GM23248 (cell line): Measurements from ENCODE around the gene MEGF9.

ENCODE experiments used
- EZH2 ChIP-seq: fragments of 200-600 bp; sonication (generic); IDR thresholded peaks from 2 replicates; pipeline ENCODE4 v1.6.1; 2018; ENCODE audit warnings: antibody characterized with exemption, mild to moderate bottlenecking; ENCODE audit not compliant: insufficient read depth, poor library complexity, severe bottlenecking
- EZH2phosphoT487 ChIP-seq: fragments of 200-600 bp; sonication (generic); IDR thresholded peaks from 2 replicates; pipeline ENCODE4 v1.6.1; 2018; ENCODE audit warnings: antibody characterized with exemption, moderate library complexity, mild to moderate bottlenecking, low read depth; ENCODE audit not compliant: insufficient read depth

- TF ChIP-seq EZH2phosphoT487 (no peak), EZH2 (no peak)
These were observed 65.6 kb downstream of the MEGF9 start for GRCh38 chr9:120648581-120649197.
